LNCaP clone FGC (cell line): ENCODE measurements around the gene DEPP1.

Source experiments
- DNase-seq: peaks from one replicate; pipeline ENCODE4 v3.0.0-alpha.2; 2011; ENCODE audit warnings: low read depth
- H3K4me3 ChIP-seq: 2 replicates; pipeline ENCODE4 v1.5.1; 2011; ENCODE audit warnings: mild to moderate bottlenecking, low read depth, low read length, control low read depth
- TF ChIP-seq, protein P1 (sequence below): IDR thresholded peaks from 2 replicates; pipeline ENCODE4 v1.5.1; 2012; ENCODE audit warnings: mild to moderate bottlenecking; ENCODE audit not compliant: control insufficient read depth, insufficient read depth; ENCODE audit errors: extremely low read depth

The DEPP1 gene

DNA sequence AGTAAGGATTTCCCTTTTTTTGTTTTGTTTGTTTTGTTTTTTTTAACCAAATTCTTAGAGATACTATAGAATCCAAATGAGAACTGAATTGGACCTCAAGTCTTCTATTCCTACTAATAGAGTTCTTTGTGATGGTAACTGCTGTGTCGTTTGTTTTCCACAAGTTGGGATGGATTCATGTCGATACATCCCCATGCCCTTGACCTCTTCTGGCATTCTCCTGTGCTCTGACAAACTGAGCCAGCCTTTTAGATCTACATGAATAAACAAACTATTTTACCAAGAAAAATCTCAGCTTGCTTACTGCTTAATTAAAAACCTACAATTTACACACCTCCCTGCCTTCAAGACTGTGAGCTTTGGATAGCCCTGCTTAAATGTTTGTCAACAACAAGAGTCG is 26.1 kb upstream of the DEPP1 start:
- TF ChIP-seq, protein P1, sequence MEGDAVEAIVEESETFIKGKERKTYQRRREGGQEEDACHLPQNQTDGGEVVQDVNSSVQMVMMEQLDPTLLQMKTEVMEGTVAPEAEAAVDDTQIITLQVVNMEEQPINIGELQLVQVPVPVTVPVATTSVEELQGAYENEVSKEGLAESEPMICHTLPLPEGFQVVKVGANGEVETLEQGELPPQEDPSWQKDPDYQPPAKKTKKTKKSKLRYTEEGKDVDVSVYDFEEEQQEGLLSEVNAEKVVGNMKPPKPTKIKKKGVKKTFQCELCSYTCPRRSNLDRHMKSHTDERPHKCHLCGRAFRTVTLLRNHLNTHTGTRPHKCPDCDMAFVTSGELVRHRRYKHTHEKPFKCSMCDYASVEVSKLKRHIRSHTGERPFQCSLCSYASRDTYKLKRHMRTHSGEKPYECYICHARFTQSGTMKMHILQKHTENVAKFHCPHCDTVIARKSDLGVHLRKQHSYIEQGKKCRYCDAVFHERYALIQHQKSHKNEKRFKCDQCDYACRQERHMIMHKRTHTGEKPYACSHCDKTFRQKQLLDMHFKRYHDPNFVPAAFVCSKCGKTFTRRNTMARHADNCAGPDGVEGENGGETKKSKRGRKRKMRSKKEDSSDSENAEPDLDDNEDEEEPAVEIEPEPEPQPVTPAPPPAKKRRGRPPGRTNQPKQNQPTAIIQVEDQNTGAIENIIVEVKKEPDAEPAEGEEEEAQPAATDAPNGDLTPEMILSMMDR, result no peak
- no peak overlapping the region for H3K4me3 ChIP-seq
- DNase-seq, result no peak

DNA sequence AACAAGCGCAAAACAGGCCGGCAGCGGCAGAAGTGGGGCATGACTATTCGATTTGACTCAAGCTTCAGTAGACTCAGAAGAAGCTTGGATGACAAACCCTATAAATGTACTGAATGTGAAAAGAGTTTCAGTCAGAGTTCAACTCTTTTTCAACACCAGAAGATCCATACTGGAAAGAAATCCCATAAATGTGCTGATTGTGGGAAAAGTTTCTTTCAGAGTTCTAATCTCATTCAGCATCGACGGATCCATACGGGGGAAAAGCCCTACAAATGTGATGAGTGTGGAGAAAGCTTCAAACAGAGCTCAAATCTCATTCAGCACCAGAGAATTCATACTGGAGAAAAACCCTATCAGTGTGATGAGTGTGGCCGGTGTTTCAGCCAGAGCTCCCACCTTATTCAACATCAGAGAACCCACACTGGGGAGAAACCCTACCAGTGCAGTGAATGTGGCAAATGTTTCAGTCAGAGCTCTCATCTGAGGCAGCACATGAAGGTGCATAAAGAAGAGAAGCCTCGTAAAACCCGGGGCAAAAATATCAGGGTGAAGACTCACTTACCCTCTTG is 24.9 kb upstream of the DEPP1 start:
- no peak for DNase-seq
- no peak overlapping the region for H3K4me3 ChIP-seq
- TF ChIP-seq, protein P1, result no peak

DNA sequence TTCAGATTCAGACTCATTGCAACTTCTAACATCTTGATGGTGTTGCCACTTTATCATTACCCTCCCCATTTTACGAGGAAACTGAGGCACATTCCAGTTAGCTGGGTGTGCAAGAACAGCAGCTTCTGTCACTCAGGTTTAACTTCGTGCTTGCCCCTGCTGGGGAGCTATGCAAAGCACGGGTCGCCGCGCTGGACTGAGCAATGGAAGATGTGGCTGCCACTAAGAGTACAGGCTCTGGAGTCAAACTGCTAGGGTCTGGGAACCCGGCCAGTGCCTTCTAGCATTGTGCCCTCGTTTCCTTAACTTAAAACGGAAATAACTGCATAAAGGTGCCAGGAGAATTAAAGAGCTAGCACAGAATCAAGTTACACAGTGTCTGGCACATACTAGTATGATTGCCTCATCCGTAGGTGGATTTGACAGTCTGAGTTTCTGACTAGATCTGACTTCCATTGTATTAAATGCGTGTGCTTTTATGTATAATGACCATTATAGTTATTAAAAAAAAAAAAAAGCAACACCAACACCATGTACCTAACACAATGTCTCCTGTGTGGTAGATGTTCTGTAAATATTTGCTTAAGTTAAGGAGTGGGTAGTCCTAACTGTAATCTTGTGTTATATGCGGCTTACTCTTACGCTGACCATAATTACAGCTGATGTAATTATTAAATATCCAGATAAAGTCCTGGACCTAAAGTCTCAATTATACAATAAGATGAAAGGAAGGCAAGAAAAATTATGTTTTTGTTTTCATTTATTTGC is 23.0 kb upstream of the DEPP1 start:
- TF ChIP-seq, protein P1, result no peak
- DNase-seq, result peak; percentile 94

DNA sequence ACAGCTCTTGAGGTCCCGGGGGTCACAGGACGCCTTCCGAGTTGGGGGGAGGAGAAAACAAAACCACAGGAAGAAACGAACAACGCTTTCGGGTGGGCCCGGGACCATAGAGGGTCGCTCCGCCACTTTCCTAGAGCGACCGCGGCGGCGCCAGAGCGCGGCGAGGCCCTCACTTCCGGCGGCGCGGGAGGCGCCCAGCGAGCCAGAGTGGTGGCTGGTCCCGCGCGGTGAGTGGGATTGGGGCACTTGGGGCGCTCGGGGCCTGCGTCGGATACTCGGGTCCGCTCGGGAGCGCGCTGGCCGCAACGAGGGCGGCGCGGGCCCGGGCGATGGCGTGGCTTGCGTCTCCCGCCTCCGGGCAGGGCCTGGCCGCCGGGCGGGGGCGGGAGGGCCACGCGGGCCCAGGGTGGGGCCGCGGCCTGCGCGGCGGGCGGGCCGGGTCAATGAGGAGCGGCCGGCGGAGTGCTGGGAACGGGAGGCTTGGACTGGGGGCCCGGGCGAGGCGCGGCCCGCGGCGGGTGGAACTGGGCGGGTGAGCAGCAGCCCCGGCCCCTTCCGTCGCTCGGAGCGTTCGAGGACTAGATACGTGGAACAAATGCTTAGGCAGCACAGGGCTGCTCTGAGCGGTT is 22.3 kb upstream of the DEPP1 start, which contains the start of gene ZNF22:
Gene ZNF22 (plus strand): TSS at position 172 of the 629 bp plus-strand sequence. CDS start 2,446 bp downstream, outside the sequence.
- peak within 1 kb of the TSS; percentile 21 for H3K4me3 ChIP-seq
- DNase-seq, result no peak
- TF ChIP-seq, protein P1, result no peak

More for the DNA sequence above, 23.0 kb upstream of the DEPP1 start:
- H3K4me3 ChIP-seq, result peak overlapping the region; percentile 21

DNA sequence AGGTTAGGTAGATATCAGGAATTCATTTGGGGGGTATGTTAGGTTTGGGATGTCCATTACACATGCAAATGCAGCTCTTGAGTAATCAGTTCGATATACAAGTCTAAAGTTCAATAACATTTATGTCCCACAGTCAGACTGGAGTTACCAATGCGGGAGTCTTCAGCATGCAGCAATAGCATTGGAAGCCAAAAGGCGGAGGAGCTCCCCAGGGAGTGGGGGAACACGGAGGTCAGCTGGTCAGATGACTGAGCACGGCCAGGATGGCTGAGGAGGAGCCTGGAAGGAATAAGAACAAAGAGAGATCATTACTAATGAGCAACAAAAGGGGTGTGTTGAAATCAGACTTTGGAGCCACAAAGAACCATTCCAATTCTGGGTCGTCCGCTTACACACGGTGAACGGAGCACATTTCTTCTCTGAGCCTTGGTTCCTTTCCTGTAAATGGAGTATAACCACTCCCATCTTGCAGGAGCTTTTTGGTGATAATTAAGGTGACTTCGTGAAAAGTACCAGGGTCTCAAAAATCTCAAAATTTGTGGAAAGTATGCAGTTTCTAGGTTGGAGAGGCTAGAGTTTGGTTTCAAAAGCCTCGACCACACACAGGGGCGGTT is 21.6 kb upstream of the DEPP1 start:
- TF ChIP-seq, protein P1, result no peak
- DNase-seq, result no peak
- H3K4me3 ChIP-seq, result no peak overlapping the region

DNA sequence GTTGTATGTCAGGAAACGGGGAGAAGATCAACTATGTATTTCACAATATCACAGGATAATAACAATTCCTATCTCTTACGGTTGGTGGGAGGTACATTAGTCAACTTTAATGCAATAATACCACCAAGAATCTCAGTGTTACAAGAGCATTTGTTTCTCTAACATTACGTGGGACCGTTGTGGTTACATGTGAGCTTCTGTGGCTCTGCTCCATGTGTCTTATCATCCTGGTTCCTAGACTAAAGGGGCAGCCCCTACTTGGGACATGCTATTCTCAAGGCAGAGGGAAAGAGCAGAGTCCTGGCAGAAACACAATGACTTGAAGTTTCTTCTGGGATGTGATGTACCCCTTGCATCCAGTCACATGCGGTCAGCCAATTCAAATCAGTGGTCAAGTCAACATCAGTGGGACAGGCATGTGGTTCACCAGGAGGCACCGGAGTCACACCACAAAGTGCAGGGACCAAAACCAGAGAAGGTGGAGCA is 19.6 kb upstream of the DEPP1 start:
- H3K4me3 ChIP-seq, result no peak overlapping the region
- TF ChIP-seq, protein P1, result no peak
- DNase-seq, result no peak
